H1 (cell line): ENCODE data around the gene ST6GALNAC4. TPM values are rescaled to one million over a fixed set of nuclear protein-coding genes. Genes with fewer than 3 reads are reported as not detected.

Experiments
- CTCF ChIA-PET: fragments of 300-600 bp; sonication (Branson Sonifier 250); formaldehyde crosslinking; loops from one replicate; lab custom pipeline; 2021; ENCODE audit not compliant: partially characterized antibody; lab: Charles Lee
- POLR2A ChIA-PET: fragments of 300-600 bp; sonication (Branson Sonifier 250); formaldehyde crosslinking; loops from one replicate; lab custom pipeline; 2021; ENCODE audit warnings: inconsistent platforms; ENCODE audit not compliant: partially characterized antibody; lab: Charles Lee
- DNase-seq, 2 experiments: peaks; one replicate each; pipeline versions ENCODE4 v3.0.0 to v3.0.0-alpha.2; 2010 to 2022; ENCODE audit warnings: low spot score in 2 of 2, low read depth in 1 of 2, mixed read lengths in 1 of 2
- FAIRE-seq: peaks from 2 replicates; lab custom pipeline; 2011; peaks lifted over from hg19 to GRCh38; lab: Jason Lieb, UNC
- H2AFZ ChIP-seq: 2 replicates; pipeline ENCODE4 v1.8.1; 2012; ENCODE audit warnings: low read length, inconsistent platforms
- H2AK5ac ChIP-seq: 2 replicates; pipeline ENCODE4 v1.6.1; 2013; ENCODE audit warnings: low read depth, low read length
- H2BK120ac ChIP-seq: replicated peaks from 2 replicates; pipeline ENCODE3; 2013; ENCODE audit warnings: low read depth, low read length, inconsistent platforms
- H2BK12ac ChIP-seq: 2 replicates; pipeline ENCODE4 v1.6.1; 2013; ENCODE audit warnings: low read depth, low read length
- H2BK15ac ChIP-seq: 2 replicates; pipeline ENCODE4 v1.6.1; 2013; ENCODE audit warnings: low read length
- H2BK20ac ChIP-seq: 2 replicates; pipeline ENCODE4 v1.6.1; 2013; ENCODE audit warnings: low read length
- H2BK5ac ChIP-seq: 2 replicates; pipeline ENCODE4 v1.6.1; 2013; ENCODE audit warnings: low read depth, low read length
- H3K14ac ChIP-seq: 2 replicates; pipeline ENCODE4 v1.6.1; 2013; ENCODE audit warnings: inconsistent platforms; ENCODE audit not compliant: insufficient read length
- H3K18ac ChIP-seq: 2 replicates; pipeline ENCODE4 v1.6.1; 2013; ENCODE audit warnings: low read length; ENCODE audit errors: extremely low read depth
- H3K23ac ChIP-seq: 2 replicates; pipeline ENCODE4 v1.6.1; 2013; ENCODE audit warnings: inconsistent platforms; ENCODE audit not compliant: insufficient read length
- H3K23me2 ChIP-seq: 2 replicates; pipeline ENCODE4 v1.6.1; 2013; ENCODE audit warnings: low read depth, low read length
- H3K27ac ChIP-seq: 2 replicates; pipeline ENCODE4 v1.6.1; 2011; ENCODE audit warnings: low read depth, low read length, inconsistent platforms
- H3K27me3 ChIP-seq, 4 experiments: replicated peaks in 1 of 4; 1 replicate in 1 of 4; 2 replicates in 3 of 4; pipeline versions ENCODE4 v1.6.1 to v1.8.1; 2011 to 2013; ENCODE audit warnings: low read length in 3 of 4, mild to moderate bottlenecking in 3 of 4, inconsistent platforms in 2 of 4, mixed read lengths in 2 of 4, moderate library complexity in 1 of 4; ENCODE audit not compliant: control insufficient read depth in 3 of 4, insufficient read depth in 3 of 4; ENCODE audit errors: extremely low read depth in 1 of 4
- H3K36me3 ChIP-seq, 4 experiments: 2 replicates each; pipeline versions ENCODE4 v1.6.1 to v1.8.1; 2011 to 2013; ENCODE audit warnings: mild to moderate bottlenecking in 4 of 4, low read length in 3 of 4, moderate library complexity in 2 of 4, control low read depth in 1 of 4, inconsistent platforms in 1 of 4; ENCODE audit not compliant: insufficient read depth in 4 of 4, control insufficient read depth in 2 of 4
- H3K4ac ChIP-seq: replicated peaks from 2 replicates; pipeline ENCODE3; 2013; ENCODE audit warnings: low read length, low read depth, mixed read lengths, inconsistent platforms; ENCODE audit not compliant: insufficient read length
- H3K4me1 ChIP-seq, 4 experiments: replicated peaks in 1 of 4; 1 replicate in 1 of 4; 2 replicates in 3 of 4; pipeline versions ENCODE4 v1.6.1 to v1.8.1; 2011 to 2013; ENCODE audit warnings: low read length in 3 of 4, inconsistent platforms in 2 of 4, mixed read lengths in 1 of 4; ENCODE audit not compliant: insufficient read depth in 4 of 4, control insufficient read depth in 3 of 4
- H3K4me2 ChIP-seq, 2 experiments: 2 replicates each; pipeline versions ENCODE4 v1.6.1 to v1.8.1; 2011 to 2013; ENCODE audit warnings: low read depth in 2 of 2, low read length in 2 of 2, control low read depth in 1 of 2, inconsistent platforms in 1 of 2, mild to moderate bottlenecking in 1 of 2; ENCODE audit not compliant: insufficient read depth in 1 of 2
- H3K4me3 ChIP-seq, 4 experiments: fragments of 200-600, 300-600 bp in 1 of 4; sonication (generic), shearing (Covaris generic), sonication (Bioruptor Twin) in 1 of 4; 2 replicates each; pipeline versions ENCODE4 v1.5.1 to v1.8.1; 2011 to 2016; ENCODE audit warnings: low read length in 4 of 4, low read depth in 3 of 4, control low read depth in 2 of 4, inconsistent platforms in 2 of 4, mild to moderate bottlenecking in 2 of 4, mixed read lengths in 1 of 4, moderate library complexity in 1 of 4; ENCODE audit not compliant: insufficient read depth in 2 of 4; ENCODE audit errors: extremely low read depth in 1 of 4
- H3K56ac ChIP-seq: replicated peaks from 2 replicates; pipeline ENCODE3; 2013; ENCODE audit warnings: low read depth, mild to moderate bottlenecking, mixed read lengths, low read length, inconsistent platforms; ENCODE audit not compliant: insufficient read length
- H3K79me1 ChIP-seq: 2 replicates; pipeline ENCODE4 v1.6.1; 2013; ENCODE audit warnings: low read depth, low read length, control low read depth
- H3K79me2 ChIP-seq, 2 experiments: 2 replicates each; pipeline versions ENCODE4 v1.6.1 to v1.8.1; 2012 to 2013; ENCODE audit warnings: low read length in 2 of 2, mild to moderate bottlenecking in 2 of 2, inconsistent platforms in 1 of 2; ENCODE audit not compliant: insufficient read depth in 2 of 2, control insufficient read depth in 1 of 2
- H3K9ac ChIP-seq, 4 experiments: replicated peaks in 1 of 4; 1 replicate in 1 of 4; 2 replicates in 3 of 4; pipeline versions ENCODE4 v1.6.1 to v1.8.1; 2011 to 2013; ENCODE audit warnings: low read depth in 3 of 4, low read length in 3 of 4, control low read depth in 2 of 4, mild to moderate bottlenecking in 2 of 4, moderate library complexity in 2 of 4, inconsistent platforms in 1 of 4; ENCODE audit errors: extremely low read depth in 1 of 4
- H3K9me3 ChIP-seq, 2 experiments: 2 replicates each; pipeline versions ENCODE4 v1.6.1 to v1.8.1; 2012 to 2013; ENCODE audit warnings: mild to moderate bottlenecking in 2 of 2, moderate library complexity in 2 of 2, control low read depth in 1 of 2, inconsistent platforms in 1 of 2, low read depth in 1 of 2, low read length in 1 of 2, mixed read lengths in 1 of 2; ENCODE audit not compliant: insufficient read depth in 2 of 2
- H4K20me1 ChIP-seq, 2 experiments: replicated peaks in 1 of 2; 2 replicates each; pipeline versions ENCODE3 to v1.8.1; 2011 to 2013; ENCODE audit warnings: inconsistent platforms in 2 of 2, low read length in 2 of 2, mild to moderate bottlenecking in 1 of 2; ENCODE audit not compliant: insufficient read depth in 2 of 2, control insufficient read depth in 1 of 2
- H4K5ac ChIP-seq: 2 replicates; pipeline ENCODE4 v1.6.1; 2013; ENCODE audit warnings: low read length, low read depth, mixed read lengths, inconsistent platforms; ENCODE audit not compliant: insufficient read length
- H4K8ac ChIP-seq: 2 replicates; pipeline ENCODE4 v1.8.0; 2013; ENCODE audit warnings: mild to moderate bottlenecking, moderate library complexity, low read length, inconsistent platforms; ENCODE audit not compliant: insufficient read depth; ENCODE audit errors: extremely low read depth
- H4K91ac ChIP-seq: replicated peaks from 2 replicates; pipeline ENCODE3; 2013; ENCODE audit warnings: low read length, mixed read lengths, inconsistent platforms; ENCODE audit not compliant: insufficient read length
- BRCA1 ChIP-seq: IDR thresholded peaks from 2 replicates; pipeline ENCODE4 v1.6.1; 2012; ENCODE audit warnings: low read depth, low read length, improper control_type of control experiment
- CHD1 ChIP-seq: IDR thresholded peaks from 2 replicates; pipeline ENCODE4 v1.6.1; 2012; ENCODE audit warnings: low read depth, low read length, improper control_type of control experiment
- EP300 ChIP-seq, 2 experiments: IDR thresholded peaks; 1 replicate in 1 of 2; 2 replicates in 1 of 2; pipeline ENCODE4 v1.6.1; 2011 to 2012; ENCODE audit warnings: low read depth in 2 of 2, low read length in 2 of 2, mild to moderate bottlenecking in 2 of 2, borderline replicate concordance in 1 of 2, inconsistent platforms in 1 of 2, moderate library complexity in 1 of 2
- EZH2 ChIP-seq: fragments of 200-600 bp; sonication (generic); IDR thresholded peaks from 2 replicates; pipeline ENCODE4 v1.7.1; 2012; ENCODE audit warnings: low read depth, mild to moderate bottlenecking, moderate library complexity, low read length, inconsistent platforms; ENCODE audit not compliant: severe bottlenecking
- FOSL1 ChIP-seq: IDR thresholded peaks from 2 replicates; pipeline ENCODE4 v1.6.1; 2011; ENCODE audit warnings: mild to moderate bottlenecking, low read depth, low read length, moderate library complexity; ENCODE audit not compliant: insufficient read depth
- HDAC2 ChIP-seq, 2 experiments: fragments of 300-600 bp in 1 of 2; sonication (generic) in 1 of 2; IDR thresholded peaks; 2 replicates each; pipeline ENCODE4 v1.6.1; 2011 to 2012; ENCODE audit warnings: low read depth in 2 of 2, low read length in 2 of 2, mild to moderate bottlenecking in 2 of 2, moderate library complexity in 2 of 2, borderline replicate concordance in 1 of 2, inconsistent platforms in 1 of 2
- KDM4A ChIP-seq: IDR thresholded peaks from one replicate; pipeline ENCODE4 v1.7.1; 2012; ENCODE audit warnings: low read depth, mild to moderate bottlenecking, moderate library complexity, low read length, inconsistent platforms; ENCODE audit not compliant: severe bottlenecking
- KDM5A ChIP-seq: fragments of 200-600 bp; IDR thresholded peaks from 2 replicates; pipeline ENCODE4 v1.7.1; 2012; ENCODE audit warnings: mild to moderate bottlenecking, low read length, inconsistent platforms, mixed read lengths
- POLR2A ChIP-seq, 2 experiments: IDR thresholded peaks; 1 replicate in 1 of 2; 2 replicates in 1 of 2; pipeline ENCODE4 v1.6.1; 2011; ENCODE audit warnings: low read depth in 2 of 2, low read length in 2 of 2, mild to moderate bottlenecking in 2 of 2; ENCODE audit errors: control extremely low read depth in 1 of 2
- SIRT6 ChIP-seq: IDR thresholded peaks from one replicate; pipeline ENCODE4 v1.7.1; 2012; ENCODE audit warnings: low read length, inconsistent platforms
- SP4 ChIP-seq: IDR thresholded peaks from 2 replicates; pipeline ENCODE4 v1.6.1; 2012; ENCODE audit warnings: low read length, inconsistent platforms
- SRF ChIP-seq: IDR thresholded peaks from 2 replicates; pipeline ENCODE4 v1.6.1; 2011; ENCODE audit warnings: mild to moderate bottlenecking, low read depth, low read length, moderate library complexity
- TAF1 ChIP-seq: IDR thresholded peaks from 2 replicates; pipeline ENCODE4 v1.6.1; 2011; ENCODE audit warnings: mild to moderate bottlenecking, low read depth, low read length
- TCF12 ChIP-seq: IDR thresholded peaks from 2 replicates; pipeline ENCODE4 v1.6.1; 2011; ENCODE audit warnings: low read depth, mild to moderate bottlenecking, low read length
- WGBS, 2 experiments: shearing (Covaris generic) in 1 of 2; methylation state at CpG; one replicate each; pipeline versions ENCODE4 v1.1.6 to v1.1.7; 2013 to 2015; ENCODE audit warnings: low lambda C conversion rate in 2 of 2, mixed read lengths in 2 of 2, inconsistent platforms in 1 of 2, low coverage in 1 of 2, missing lambda C conversion rate in 1 of 2; ENCODE audit not compliant: insufficient replicate concordance in 2 of 2, insufficient coverage in 1 of 2, insufficient read length in 1 of 2; ENCODE audit errors: extremely low coverage in 1 of 2, missing lambda C conversion rate in 1 of 2; 5-methylcytosine and 5-hydroxymethylcytosine counted together
- polyA plus RNA-seq, 7 experiments: library from polyadenylated mRNA; depleted of rRNA in 3 of 7; stranded (reverse) in 5 of 7; unstranded in 2 of 7; fragments of >200 nt in 5 of 7; fragments of 200-250 nt in 2 of 7; gene quantifications; 1 replicate in 5 of 7; 2 replicates in 1 of 7; 4 replicates in 1 of 7; pipeline versions ENCODE4 v1.2.1 to v1.2.3, GENCODE V29; 2011 to 2013; ENCODE audit warnings: missing spikeins in 2 of 7, mixed read lengths in 2 of 7
- total RNA-seq: library from RNA; stranded (reverse); fragmentation: NEBNext Ultra II Directional; extraction: Animal tissue kit (Norgen Biotek cat#: 25700); gene quantifications from 2 replicates; pipeline ENCODE4 v1.2.1, GENCODE V29; 2021

Gene ST6GALNAC4
- total and polyA plus RNA-seq, 2 of the 8 experiments (the other 6 are each of a cell fraction or from before 2014, with no cell fraction given) = 21.8 to 34.1 TPM

DNA sequence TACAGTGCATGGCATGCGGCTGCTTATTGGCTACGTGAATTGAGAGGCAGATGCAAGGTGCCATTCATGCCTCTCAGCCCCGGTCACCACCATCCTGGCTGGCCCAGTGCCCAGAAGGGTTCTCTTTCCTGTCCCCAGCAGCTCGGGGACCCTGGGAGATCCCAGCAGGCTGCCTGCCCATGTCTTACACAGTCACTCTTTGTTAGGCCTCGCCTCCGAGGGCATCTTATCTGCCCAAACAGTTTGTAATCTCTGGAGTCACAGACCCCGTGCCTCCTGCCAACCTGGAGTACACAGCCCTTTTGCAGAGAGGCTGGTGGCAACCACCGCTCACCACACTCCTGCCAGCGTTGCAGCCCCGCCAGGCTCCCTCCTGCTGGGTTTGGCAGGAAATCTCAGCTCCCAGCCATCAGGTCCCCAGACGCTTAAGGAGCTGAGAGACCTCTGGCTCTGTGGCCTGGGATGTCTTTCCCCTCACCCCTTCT, 32.4 kb downstream of the ST6GALNAC4 start:
- no peak overlapping the region; the same call in 1 of the 2 replicates for H2BK5ac ChIP-seq
- peaks cover 0 to 14% (median 8%) of the 10 kb centered on the region in 4 experiments; a peak in 4 of 8 replicates for H3K36me3 ChIP-seq
- no peaks in the 10 kb centered on the region for H3K9me3 ChIP-seq
- FAIRE-seq (no peak), DNase-seq (no peak)
- no peak overlapping the region for H2BK15ac ChIP-seq
- H3K56ac ChIP-seq = no peak overlapping the region
- no peak overlapping the region; the same call in 1 of the 2 replicates for H2AK5ac ChIP-seq
- H2AFZ ChIP-seq = no peak overlapping the region
- POLR2A ChIA-PET = interaction anchor here (0.8 to 8.6 kb wide), 8 partner anchors 9 to 82 kb away, joined by 3 to 91 read pairs (median 4); partner anchors contain the start of genes PIP5KL1 and ST6GALNAC6
- WGBS, 2 experiments = 89% methylated on average over 11 of the region's 11 CpGs; no CpG with 5 or more reads in 1 of the 2 experiments
- H3K79me2 ChIP-seq = no peaks in the 10 kb centered on the region
- no peak overlapping the region for H2BK120ac ChIP-seq
- H3K27ac ChIP-seq = no peak overlapping the region
- no peaks in the 10 kb centered on the region for H3K79me1 ChIP-seq
- CTCF ChIA-PET = interaction anchor here (0.7 to 2.2 kb wide), 11 partner anchors 9 to 150 kb away, joined by 3 to 10 read pairs (median 5); partner anchors contain the start of genes ST6GALNAC4 and TOR2A
- no peak overlapping the region for H4K91ac ChIP-seq
- no peak overlapping the region for H3K23ac ChIP-seq
- H4K5ac ChIP-seq = no peak overlapping the region
- no peak overlapping the region for H2BK20ac ChIP-seq
- H4K20me1 ChIP-seq = peaks cover 0 to 2% of the 10 kb centered on the region in 2 experiments
- H2BK12ac ChIP-seq = no peak overlapping the region
- H3K9ac ChIP-seq = no peak overlapping the region; a peak in 1 of 7 replicates
- no peaks in the 10 kb centered on the region for H3K23me2 ChIP-seq
- no peak overlapping the region for H4K8ac ChIP-seq
- H3K4ac ChIP-seq = no peak overlapping the region
- no peaks in the 10 kb centered on the region; a peak in 3 of 7 replicates for H3K4me1 ChIP-seq
- H3K4me2 ChIP-seq = no peak overlapping the region
- H3K14ac ChIP-seq = no peak overlapping the region
- no peak overlapping the region for H3K4me3 ChIP-seq
- H3K18ac ChIP-seq = no peak overlapping the region
- no peaks in the 10 kb centered on the region for H3K27me3 ChIP-seq
- TF ChIP-seq CHD1 = no peak
- TF ChIP-seq TAF1 = no peak
- TF ChIP-seq EZH2 = no peak
- no peak for TF ChIP-seq KDM5A
- TF ChIP-seq SRF = no peak
- no peak for TF ChIP-seq SIRT6
- TF ChIP-seq EP300 (IDR thresholded peaks at IDR 0.05; ENCODE audit: borderline replicate concordance in 1 of 2, low read depth in 2 of 2, low read length in 2 of 2) = no peak
- TF ChIP-seq KDM4A = no peak
- TF ChIP-seq HDAC2 (IDR thresholded peaks at IDR 0.05; ENCODE audit: borderline replicate concordance in 1 of 2, low read depth in 2 of 2, low read length in 2 of 2) = no peak
- no peak for TF ChIP-seq FOSL1
- no peak for TF ChIP-seq SP4
- TF ChIP-seq POLR2A (IDR thresholded peaks at IDR 0.05; ENCODE audit: control extremely low read depth in 1 of 2, low read depth in 2 of 2, low read length in 2 of 2) = no peak
- no peak for TF ChIP-seq TCF12
- TF ChIP-seq BRCA1 = no peak
